Measurements from ENCODE around the gene GNB4. TPM values are rescaled to one million over a fixed set of nuclear protein-coding genes. Genes with fewer than 3 reads are reported as not detected.

The GNB4 gene
- polyA plus RNA-seq, 1 donor from 2014 or later: 42.8 TPM

GRCh38 chr3:179373938-179374337, 77.3 kb downstream of the GNB4 start:
- Histone ChIP-seq H3F3A (ENCODE audit: insufficient read depth, low read length, poor library complexity, severe bottlenecking) (no peaks in the 10 kb centered on the region), H3K9ac (ENCODE audit: low read length) (no peak overlapping the region), H3K9me3 (ENCODE audit: low read length) (no peaks in the 10 kb centered on the region), H3K27me3 (ENCODE audit: insufficient read depth, low read depth, low read length) (no peaks in the 10 kb centered on the region), H3K27ac (ENCODE audit: low read length) (no peak overlapping the region), H3K79me2 (replicated peaks; ENCODE audit: insufficient read depth, low read length) (no peaks in the 10 kb centered on the region), H3K9me2 (ENCODE audit: insufficient read depth, low read length) (no peaks in the 10 kb centered on the region), H4K20me1 (ENCODE audit: insufficient read depth) (no peaks in the 10 kb centered on the region), H2AFZ (ENCODE audit: low read depth, low read length) (no peak overlapping the region), H3K36me3 (ENCODE audit: insufficient read depth, low read length) (no peaks in the 10 kb centered on the region), H3K4me3 (ENCODE audit: low read length) (no peak overlapping the region), H3K4me2 (ENCODE audit: low read length) (no peak overlapping the region)
- no peak for TF ChIP-seq EZH2 (IDR thresholded peaks at IDR 0.05; ENCODE audit: borderline replicate concordance, insufficient read depth, low read length, poor library complexity, severe bottlenecking)
- no peak for TF ChIP-seq POLR2AphosphoS5 (IDR thresholded peaks at IDR 0.05)
- TF ChIP-seq REST (IDR thresholded peaks at IDR 0.05; ENCODE audit: borderline replicate concordance): no peak
- TF ChIP-seq MXI1 (conservative IDR thresholded peaks at IDR 0.05; ENCODE audit: poor library complexity, severe bottlenecking): no peak
- no peak for TF ChIP-seq TAF1 (IDR thresholded peaks at IDR 0.05; ENCODE audit: low read depth)
- no peak for TF ChIP-seq CTCF (IDR thresholded peaks at IDR 0.05; ENCODE audit: poor library complexity, severe bottlenecking)
- no peak for TF ChIP-seq EP300 (conservative IDR thresholded peaks at IDR 0.05; ENCODE audit: poor library complexity, severe bottlenecking)
- TF ChIP-seq SMC3 (conservative IDR thresholded peaks at IDR 0.05; ENCODE audit: poor library complexity): no peak
- no peak for TF ChIP-seq RAD21 (conservative IDR thresholded peaks at IDR 0.05)

GRCh38 chr3:179369621-179370020, 81.6 kb downstream of the GNB4 start:
- H4K20me1 ChIP-seq (ENCODE audit: insufficient read depth): no peaks in the 10 kb centered on the region

More at GRCh38 chr3:179369621-179370020, 81.6 kb downstream of the GNB4 start:
- Histone ChIP-seq H2AFZ (ENCODE audit: low read depth, low read length) (no peak overlapping the region), H3K79me2 (replicated peaks; ENCODE audit: insufficient read depth, low read length) (no peaks in the 10 kb centered on the region), H3K9me2 (ENCODE audit: insufficient read depth, low read length) (no peaks in the 10 kb centered on the region), H3K4me3 (ENCODE audit: low read length) (no peak overlapping the region), H3K9me3 (ENCODE audit: low read length) (no peaks in the 10 kb centered on the region), H3K36me3 (ENCODE audit: insufficient read depth, low read length) (no peaks in the 10 kb centered on the region), H3K27ac (ENCODE audit: low read length) (no peak overlapping the region), H3F3A (ENCODE audit: insufficient read depth, low read length, poor library complexity, severe bottlenecking) (no peaks in the 10 kb centered on the region), H3K4me2 (ENCODE audit: low read length) (no peak overlapping the region), H3K9ac (ENCODE audit: low read length) (no peak overlapping the region), H3K27me3 (ENCODE audit: insufficient read depth, low read depth, low read length) (no peaks in the 10 kb centered on the region)
- TF ChIP-seq EZH2 (IDR thresholded peaks at IDR 0.05; ENCODE audit: borderline replicate concordance, insufficient read depth, low read length, poor library complexity, severe bottlenecking) (no peak), RAD21 (conservative IDR thresholded peaks at IDR 0.05) (no peak), EP300 (conservative IDR thresholded peaks at IDR 0.05; ENCODE audit: poor library complexity, severe bottlenecking) (no peak), CTCF (IDR thresholded peaks at IDR 0.05; ENCODE audit: poor library complexity, severe bottlenecking) (no peak), REST (IDR thresholded peaks at IDR 0.05; ENCODE audit: borderline replicate concordance) (no peak), SMC3 (conservative IDR thresholded peaks at IDR 0.05; ENCODE audit: poor library complexity) (no peak), POLR2AphosphoS5 (IDR thresholded peaks at IDR 0.05) (no peak), MXI1 (conservative IDR thresholded peaks at IDR 0.05; ENCODE audit: poor library complexity, severe bottlenecking) (no peak), TAF1 (IDR thresholded peaks at IDR 0.05; ENCODE audit: low read depth) (no peak)
